Activated CD8-positive, alpha-beta memory T cell treated with anti-CD3 and anti-CD28 coated beads, Interleukin-2, amount 50 U/mL, for 24 hours (primary cell): ENCODE results near the gene ZMYND8.
A peak's percentile ranks its signal among the peaks of the same experiment; 100 is the strongest.

Source experiments
- DNase-seq: peaks from one replicate; pipeline ENCODE4 v3.0.0-alpha.2; 2020; ENCODE audit errors: extremely low read depth

Gene ZMYND8

DNA sequence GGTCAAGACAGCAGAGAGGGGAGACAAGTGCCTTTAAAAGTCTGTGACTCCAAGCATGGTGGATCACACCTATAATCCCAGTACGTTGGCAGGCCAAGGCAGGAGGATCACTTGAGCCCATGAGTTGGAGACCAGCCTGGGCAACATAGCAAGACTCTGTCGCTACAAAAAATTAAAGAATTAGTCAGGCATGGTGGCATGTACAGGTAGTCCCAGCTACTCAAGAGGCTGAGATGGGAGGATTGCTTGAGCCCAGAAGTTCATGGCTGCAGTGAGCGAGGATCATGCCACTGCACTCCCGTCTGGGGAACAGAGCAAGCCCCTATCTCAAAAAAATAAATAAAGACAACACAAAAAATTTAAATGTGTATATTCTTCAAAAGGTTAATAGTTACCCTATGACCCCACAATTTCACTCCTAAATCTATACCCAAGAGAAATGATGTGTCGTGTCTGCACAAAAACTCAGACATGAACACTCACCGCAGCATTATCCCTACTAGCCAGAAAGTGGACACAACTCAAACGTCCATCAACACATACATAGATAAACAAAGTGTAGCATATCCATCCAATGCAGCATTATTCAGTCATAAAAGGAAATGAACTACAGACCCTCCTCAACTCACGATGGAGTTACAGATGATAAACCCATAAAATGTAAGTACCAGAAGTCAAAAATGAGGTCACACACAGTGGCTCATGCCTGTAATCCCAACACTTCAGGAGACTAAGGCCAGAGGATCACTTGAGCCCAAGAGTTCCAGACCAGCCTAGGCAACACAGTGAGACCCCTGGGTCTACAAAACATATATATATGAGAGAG lies 23.9 kb downstream of the ZMYND8 start:
- DNase-seq: no peak

DNA sequence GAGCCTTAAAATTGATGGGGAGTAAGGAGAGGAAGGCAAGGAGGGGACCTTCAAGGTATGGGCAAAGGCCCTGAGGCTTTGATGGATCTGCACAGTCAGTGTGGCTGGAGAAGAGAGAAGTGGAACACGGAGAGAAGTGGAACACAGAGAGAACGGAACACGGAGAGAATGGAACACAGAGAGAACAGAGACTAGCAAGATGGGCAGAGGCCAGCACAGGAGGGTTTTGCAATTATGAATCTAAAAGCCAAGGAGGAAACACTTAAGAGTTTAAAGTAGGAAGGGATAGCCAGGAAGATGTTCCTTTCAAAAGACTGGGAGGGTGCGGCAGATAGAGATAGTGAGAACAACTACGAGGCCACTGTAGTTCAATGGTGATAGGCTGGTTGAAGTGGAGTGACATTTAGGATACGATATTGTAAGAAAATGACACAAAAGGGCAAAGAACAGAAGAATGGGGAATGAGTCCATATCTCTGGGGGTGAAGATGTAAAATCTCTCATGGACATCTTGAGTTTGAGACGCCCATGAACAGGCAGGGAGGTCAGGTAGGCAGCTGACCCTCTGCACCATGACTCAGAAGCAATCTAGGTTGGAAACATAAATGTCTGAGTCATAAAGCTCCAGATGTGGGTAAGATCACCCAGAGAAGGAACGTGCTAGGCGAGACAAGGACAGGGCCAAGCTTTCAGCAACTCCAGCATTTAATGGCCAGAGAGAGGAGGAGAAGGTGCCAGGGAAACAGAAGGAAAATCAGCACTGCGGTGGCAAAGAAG lies 25.4 kb downstream of the ZMYND8 start:
- DNase-seq: no peak

DNA sequence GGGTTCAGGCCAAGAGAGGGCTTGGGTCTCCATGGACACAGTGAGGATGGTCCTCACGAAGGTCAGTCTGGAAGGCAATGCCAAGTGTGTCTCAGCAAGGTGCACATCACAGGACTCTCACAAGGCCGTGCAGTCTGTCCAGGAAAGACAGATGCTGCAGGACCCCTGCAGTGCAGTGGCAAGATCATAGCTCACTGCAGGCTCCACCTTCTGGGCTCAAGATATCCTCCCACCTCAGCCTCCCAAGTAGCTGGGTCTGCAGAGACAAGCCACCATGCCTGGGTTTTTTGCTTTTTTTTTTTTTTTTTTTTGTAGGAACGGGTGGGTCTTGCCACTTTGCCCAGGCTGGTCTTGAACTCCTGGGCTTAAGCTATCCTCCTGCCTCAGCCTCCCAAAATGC lies 26.4 kb downstream of the ZMYND8 start:
- no peak for DNase-seq

DNA sequence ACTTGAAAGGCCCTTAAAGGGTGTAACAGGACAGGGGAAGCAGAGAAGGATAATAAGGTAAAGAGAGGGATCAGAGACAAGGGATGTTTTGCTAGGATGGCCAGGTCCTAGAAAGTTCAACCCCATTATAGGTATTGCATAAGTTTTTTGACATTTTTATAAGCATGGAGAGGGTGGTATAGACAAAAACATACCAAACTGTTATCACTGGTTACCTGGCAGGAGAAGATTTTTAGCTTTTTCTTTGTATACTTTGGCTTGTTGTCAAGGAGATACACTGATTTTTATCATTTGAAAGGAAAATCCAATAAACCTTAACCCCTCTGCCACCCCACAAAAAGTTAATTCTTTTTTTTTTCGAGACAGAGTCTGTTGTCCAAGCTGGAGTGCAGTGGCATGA lies 28.4 kb downstream of the ZMYND8 start:
- no peak for DNase-seq

DNA sequence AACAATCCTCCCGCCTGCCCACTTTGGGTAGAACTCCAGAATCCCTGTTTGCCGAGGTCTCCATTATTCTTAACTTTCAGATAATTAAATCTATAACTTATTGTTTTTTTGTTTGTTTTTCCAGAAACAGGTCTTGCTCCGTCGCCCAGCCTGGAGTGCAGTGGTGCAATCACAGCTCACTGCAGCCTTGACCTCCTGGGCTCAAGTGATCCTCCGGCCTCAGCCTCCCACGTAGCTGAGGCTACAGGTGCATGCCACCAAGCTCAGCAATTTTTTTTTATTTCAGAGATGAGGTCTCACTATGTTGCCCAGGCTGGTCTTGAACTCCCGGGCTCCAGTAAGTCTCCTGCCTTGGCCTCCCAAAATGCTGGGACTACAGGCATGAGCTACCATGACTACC lies 28.8 kb downstream of the ZMYND8 start:
- no peak for DNase-seq

DNA sequence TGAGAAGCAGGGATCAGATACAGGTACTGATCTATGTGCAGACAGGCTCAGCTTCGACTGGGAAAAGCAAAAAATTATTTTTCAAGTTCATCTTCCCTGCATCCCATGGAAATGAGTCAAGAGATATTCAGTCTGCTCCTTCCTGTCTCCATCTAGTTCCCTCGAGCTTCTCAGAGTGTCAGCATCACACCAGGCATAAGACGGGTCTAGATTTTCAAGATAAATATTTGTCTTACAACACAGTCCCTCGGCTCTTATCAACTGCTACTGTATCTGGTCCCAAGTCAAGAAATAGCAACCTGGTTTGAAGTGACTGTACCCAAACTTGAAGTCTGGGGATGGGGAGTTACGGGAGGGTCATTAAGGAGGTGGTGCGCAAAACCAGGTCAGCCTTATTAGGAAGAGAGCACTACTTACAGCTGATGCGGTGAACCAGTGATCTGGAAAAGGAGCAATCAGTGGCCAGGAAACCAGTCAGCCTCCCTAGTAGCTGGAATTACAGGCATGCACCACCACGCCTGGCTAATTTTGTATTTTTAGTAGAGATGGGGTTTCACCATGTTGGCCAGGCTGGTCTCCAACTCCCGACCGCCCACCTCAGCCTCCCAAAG lies 29.7 kb downstream of the ZMYND8 start:
- no peak for DNase-seq

DNA sequence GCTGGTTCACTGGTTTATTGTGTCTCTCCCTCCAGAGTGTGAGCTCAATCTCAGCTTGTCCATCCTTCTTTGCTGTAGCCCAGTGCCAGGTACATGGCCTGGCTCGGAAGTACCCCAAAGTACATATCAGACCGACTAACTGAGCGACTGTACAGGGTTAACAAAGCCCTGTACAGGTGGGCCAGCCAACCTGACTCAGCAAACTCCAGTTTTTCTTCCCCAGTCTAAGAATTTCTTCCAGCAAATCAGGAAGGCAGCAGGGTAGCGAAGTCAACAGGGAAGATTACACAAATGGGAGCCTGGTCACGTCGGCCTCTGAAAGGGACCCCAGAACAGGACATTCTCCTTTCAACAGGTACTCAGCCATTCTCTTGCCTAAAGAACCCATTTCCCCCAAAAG lies 31.3 kb downstream of the ZMYND8 start:
- no peak for DNase-seq

DNA sequence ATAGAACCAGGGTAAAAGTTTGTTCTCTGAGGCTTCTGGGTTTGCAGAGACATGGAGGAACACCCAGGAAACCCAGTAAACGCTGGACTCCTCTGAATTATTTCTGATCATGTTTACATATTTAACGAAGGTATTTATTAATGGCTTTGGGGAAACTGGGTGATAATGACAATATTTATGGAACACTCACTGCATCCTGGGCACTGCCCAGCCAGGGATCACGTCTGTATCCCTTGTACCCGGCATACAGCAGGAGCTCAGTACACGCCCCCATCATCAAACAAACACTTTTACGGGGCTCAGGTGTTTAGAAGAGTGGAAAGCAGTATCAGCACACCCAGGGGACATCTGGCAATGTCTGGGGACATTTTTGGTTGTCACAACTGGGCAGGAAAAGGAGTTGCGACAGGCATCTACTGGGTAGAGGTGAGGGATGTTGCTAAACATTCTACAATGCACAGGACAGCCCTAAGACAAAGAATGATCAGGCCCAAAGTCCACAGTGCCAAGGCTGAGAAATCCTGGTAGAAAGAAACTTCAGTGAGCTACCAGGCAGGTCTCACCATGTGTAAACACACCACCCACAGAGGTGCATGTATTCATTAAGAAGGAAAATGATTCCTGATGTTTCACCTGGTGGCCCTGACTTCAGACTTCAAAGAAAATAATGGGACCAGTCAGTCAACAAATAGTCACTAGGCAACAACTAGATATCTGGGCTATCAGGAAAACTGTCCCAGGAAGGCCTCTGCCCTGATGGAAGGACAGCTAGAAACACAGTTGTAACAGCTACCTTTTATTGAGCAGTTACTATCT lies 35.3 kb downstream of the ZMYND8 start:
- no peak for DNase-seq

DNA sequence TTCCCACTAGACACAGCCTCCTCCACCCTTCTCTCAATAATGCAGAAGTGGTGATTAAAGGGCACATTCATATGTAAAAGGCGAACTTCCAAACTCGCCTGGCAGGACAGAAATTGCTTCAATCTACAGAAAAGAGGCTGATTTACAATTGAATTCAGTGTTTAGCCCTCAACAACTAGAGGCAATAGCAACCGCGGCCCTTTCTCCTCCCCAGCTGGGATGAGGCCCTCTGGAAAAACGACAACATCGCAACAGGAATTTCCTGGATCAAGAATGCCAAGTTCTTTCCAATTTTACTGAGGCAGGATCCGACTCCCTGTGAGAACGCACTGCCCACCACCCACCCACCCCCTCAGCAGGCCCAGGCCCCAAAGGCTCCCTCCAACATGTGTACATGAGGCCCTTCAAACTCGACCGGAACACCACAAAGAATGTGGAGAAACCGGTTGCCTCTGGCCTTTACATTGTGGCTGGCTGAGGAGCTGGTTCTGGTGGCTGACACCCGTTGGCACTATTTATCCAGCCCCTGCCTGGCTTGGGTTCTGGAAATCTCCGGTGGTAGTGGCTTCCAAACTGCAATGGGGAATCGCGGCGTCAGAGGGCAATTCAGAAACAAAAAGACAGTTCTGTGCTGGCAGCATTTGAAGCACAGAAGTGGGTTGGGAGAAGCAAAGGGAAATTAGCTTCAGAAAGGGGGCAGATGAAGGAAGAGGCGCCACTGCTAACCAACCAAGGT lies 36.8 kb downstream of the ZMYND8 start:
- DNase-seq: no peak

DNA sequence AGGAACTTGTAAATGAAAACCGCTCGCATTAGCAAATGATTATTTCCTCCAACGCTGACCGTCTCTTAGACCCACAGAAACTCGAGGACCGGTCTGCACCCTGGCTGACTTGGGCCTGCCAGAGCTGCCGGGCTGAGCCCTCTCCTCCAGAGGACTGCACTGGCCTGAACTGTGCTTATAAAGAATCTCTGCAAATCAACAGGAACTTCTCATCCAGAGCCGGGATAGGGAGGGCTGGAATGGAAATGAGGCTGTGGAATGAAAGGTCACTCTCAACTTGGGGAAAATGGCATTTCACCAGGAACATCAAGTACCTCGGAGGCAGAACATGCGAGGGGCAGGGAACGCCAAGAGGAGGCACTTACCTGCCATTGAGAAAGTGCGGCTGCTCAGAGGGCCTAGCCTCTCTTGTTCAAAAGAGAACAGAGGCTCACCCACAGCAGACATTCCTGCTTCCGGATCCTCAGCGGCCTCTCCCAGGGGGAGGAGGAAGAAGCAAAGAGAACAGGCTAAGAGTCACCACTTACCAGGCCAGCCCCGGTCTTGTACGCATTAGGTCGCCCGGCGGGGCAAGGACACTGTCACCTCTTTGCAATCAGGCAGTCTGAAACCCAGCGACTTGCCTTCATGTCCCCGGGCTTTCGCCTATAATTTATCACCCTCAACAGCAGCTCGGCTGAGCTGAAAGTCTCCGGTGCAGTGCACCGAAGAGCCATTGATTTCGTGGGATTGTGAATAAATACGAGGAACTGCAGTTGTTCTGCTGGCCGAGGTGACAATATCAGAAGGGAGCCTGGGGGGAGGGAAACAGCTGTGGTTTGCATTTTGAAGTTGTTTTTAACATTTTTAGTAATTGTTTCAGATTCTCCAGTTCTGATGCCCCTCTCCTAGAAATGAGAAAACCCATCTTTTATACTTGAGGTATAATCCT lies 37.6 kb downstream of the ZMYND8 start:
- no peak for DNase-seq

DNA sequence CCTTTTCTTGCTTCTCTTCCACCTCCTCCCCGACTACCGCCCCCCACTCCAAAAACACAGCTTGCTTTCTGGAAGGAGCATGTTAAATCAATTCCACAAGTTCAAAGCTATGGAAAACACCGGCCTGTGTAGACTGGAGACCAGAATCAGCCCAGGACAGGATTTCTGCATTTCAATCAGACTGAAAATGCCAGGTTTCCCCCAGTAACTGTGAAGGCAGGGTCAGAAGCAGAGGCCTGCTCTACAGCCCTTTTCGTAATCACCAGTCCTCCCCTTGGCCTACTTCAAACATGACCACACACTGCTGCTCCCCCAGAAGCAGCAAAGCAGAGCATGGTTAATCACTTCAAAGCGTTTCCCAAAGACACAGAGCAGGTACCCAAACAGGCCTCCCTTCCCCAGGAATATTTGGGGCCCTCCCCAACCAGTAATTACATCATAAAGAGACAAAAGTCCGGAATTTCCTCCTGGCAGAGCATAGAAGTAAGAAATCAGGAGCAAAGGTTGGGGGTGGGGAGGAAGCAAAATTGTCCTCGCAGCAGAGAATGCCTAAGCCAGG lies 38.4 kb downstream of the ZMYND8 start:
- DNase-seq: no peak

DNA sequence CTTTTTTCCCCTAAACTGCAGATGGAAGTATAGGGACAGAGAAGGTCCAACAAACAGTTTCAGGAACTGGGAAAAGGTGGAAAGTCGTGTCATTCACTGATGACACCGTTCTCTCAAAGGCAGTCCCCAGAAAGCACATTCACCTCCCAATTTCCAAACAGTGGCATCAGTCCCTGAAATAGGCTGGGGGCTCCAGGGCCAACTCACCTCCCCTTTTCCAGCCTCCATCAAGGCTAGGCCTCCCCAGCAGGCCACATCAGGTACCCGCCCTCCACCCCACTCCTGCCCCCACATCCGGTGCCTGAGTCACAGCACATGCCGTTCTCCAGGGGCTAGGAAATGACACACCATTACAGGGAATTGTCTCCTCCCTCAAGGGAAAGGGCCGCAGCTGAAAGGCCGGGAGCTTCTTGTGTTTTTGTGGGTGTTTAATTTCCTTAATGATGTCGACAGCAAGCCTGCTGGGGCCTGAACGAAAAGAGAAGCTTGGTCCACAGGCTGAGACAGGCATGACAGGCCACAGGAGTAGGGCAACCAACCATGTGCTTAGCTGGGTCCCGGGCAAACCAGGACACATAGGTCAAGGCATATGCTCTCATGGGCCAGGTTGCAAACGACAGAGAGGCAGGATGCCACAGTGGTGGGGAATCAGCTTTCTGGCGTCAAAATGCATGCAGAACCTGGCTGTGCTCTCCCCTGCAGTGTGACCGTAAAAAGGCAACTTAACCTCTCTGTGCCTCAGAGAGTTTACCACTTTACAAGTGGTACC lies 39.2 kb downstream of the ZMYND8 start:
- peak; percentile 29 for DNase-seq

DNA sequence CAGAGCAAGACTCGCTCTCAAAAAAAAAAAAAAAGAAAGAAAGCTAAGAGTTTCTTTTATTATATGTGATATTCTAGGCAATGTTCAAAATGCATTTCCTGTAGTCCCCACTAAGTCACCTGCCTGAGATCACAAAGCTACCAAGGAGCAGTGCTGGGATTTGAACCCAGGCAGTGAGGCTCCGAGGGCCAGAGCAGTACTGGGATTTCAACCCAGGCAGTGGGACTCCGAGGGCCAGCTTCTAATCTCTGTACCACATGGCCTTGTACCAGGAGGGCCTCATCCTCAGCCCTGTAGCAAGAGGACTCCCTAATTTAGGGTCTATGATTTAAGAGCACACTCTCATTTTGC lies 39.7 kb downstream of the ZMYND8 start:
- DNase-seq: no peak

DNA sequence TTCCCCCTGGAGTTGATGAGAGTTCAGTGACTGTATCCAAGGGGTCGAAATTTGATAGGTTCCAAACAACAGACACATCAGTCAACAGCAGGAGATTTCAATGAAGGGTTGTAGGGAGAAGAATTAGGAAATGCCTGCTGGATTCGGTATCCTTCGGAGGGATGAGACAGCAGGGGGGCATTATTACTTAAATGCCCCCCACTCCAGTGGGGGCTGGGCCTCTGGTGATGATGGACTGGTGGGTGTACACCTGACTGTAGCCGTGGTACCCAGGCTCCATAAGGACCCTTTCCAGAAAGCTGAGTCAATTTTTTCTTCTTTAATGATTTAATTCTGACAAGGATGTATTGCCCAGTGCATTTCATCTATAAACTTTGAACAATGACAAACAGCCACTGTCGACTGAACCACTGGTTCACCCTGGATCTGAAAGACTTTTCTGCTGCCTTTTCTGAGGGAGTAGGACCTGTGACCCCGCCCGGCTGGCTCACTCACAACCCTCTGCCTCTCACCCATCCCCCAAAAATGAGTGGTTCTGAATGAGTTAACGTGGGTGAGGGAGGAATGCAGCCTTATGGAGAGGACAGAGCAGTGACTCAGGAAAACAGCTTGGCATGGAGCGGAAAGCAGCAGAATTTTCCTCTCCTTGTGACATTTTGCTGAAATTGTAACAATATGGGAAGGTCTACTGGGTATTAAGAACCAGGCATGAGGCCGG lies 41.0 kb downstream of the ZMYND8 start:
- no peak for DNase-seq

DNA sequence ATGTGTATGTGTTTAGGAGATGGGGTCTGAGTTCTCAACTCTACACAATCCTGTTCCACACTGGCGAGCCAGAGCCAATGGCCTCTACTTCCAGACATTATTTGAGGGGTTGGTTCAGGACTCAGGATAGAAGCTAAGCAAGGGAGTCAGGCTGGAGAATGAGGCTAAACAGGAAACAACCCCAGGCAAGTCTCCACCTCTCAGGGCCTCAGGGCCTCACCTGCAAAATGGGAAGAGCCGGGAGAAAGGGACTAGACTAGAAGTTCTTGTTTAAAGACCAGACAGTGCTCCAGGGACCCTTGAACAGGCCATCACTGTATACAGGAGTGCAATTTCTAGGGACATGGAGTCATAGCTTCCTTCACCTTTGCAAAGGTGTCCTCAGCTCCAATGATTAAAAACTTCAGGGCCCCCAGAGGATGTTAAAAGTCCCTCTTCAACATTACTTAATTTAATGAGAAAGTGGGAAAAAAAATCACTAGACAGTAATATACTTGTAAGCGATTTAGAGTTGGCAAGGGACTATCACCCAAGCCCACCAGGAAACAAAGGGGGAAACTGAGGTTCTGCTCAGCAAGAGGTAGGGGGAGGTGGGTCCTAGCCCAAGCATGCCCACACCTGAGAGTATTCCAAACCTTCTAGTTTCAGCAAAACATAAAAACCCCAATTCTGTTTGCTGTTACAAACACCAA lies 41.7 kb downstream of the ZMYND8 start:
- no peak for DNase-seq

DNA sequence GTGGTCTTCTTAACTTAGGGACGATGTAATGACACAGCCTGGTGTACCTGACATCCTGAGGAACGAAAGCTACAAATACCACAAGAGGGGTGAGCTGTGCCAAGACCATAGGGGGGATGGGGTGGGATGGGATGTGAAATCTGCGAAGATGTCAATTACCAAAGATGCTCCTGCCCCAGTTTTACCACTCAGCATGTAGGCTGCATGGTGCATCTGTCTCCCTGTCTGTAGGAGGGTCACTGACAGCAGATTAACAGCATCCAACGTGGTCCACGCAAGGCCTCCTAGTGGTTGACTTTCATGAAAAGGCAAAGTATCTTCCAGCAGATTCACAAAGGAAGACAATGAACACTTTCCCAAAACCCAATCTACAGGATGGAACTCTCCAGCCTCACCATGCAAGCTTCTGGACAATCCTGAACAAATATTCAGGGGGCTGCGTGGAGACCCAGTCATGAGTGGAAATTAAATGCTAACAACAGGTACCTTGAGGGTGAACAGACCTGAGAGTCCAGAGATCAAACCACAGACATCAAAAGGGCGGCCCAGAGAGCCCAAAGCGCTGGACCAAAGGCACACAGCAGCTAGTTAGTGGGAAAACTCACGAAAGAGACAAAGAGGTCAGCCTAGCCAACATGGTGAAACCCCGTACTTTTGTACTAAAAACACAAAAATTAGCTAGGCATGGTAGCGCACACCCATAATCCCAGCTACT lies 44.4 kb downstream of the ZMYND8 start:
- DNase-seq: no peak

DNA sequence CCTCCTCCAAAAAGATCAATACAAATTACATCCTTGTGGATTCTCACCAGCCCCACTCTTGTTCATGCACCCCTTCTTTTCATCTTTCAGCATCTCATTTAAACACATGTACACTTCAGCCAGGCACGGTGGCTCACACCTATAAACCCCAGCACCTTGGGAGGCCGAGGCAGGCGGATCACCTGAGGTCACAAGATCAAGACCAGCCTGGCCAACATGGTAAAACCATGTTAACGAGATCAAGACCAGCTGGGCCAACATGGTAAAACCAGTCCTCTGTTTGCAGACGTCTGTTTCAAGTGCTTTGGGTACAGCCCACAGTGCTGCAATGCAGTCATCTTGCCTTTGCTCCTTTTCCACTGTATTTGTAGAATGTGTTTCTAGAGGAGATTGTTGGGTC lies 45.3 kb downstream of the ZMYND8 start:
- DNase-seq: no peak
